ENCODE data around the gene SQSTM1.

DNA sequence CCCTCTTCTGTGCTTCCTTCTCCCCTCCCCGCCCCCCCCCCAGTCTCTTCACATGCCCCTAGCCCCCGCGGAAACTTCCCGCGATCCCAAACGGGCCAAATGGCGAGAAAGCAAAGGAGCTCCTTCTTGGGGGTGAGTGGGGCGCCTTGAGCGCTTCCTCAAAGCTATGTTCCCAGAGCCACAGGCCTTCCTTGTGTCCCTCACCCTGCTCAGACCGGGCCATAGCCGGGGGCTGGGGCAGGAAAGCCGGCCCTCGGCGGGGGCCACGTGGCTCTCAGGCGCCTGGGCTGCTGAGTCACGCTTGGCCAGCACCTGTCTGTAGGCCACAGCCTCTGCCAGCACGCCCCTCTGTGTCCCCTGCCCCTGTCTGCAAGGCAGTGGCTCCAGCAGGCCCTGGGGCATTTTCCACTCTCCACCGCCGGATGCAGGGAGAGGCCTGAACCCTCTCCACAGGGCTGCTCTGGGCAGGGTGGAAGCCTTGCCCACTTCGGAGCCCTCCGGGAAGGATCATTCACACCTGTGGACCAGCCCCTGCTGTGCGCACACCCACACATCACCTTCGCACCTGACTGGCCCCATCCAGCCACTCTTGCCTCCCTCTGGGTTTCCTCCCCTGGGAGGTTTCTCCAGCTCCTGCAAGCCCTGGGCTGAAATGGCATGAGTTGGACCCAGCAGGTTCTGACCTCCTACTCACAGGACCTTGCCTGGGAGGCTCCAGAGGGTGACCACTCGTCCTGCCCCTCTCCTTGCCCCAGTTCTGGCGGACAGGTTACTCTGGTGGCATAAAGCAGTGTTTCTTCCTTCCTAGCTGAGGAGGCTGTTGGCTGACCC, 1.2 kb upstream of the SQSTM1 start:
- TF ChIP-seq, protein P1, sequence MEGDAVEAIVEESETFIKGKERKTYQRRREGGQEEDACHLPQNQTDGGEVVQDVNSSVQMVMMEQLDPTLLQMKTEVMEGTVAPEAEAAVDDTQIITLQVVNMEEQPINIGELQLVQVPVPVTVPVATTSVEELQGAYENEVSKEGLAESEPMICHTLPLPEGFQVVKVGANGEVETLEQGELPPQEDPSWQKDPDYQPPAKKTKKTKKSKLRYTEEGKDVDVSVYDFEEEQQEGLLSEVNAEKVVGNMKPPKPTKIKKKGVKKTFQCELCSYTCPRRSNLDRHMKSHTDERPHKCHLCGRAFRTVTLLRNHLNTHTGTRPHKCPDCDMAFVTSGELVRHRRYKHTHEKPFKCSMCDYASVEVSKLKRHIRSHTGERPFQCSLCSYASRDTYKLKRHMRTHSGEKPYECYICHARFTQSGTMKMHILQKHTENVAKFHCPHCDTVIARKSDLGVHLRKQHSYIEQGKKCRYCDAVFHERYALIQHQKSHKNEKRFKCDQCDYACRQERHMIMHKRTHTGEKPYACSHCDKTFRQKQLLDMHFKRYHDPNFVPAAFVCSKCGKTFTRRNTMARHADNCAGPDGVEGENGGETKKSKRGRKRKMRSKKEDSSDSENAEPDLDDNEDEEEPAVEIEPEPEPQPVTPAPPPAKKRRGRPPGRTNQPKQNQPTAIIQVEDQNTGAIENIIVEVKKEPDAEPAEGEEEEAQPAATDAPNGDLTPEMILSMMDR (IDR thresholded peaks at IDR 0.05): peak in 1 of 6 experiments; percentile 4
- peak in 1 of 2 donors; percentile 17 for TF ChIP-seq POLR2A (IDR thresholded peaks at IDR 0.05)

Measured in adrenal gland (tissue), 5 donors.